ENCODE data around the gene STYXL1. TPM values are rescaled to one million over a fixed set of nuclear protein-coding genes. Genes with fewer than 3 reads are reported as not detected.
A peak's percentile ranks its signal among the peaks of the same experiment; 100 is the strongest.

STYXL1 gene
- total and polyA plus RNA-seq, 4 donors, result 16.4 to 27.5 (median 17.1) TPM

DNA sequence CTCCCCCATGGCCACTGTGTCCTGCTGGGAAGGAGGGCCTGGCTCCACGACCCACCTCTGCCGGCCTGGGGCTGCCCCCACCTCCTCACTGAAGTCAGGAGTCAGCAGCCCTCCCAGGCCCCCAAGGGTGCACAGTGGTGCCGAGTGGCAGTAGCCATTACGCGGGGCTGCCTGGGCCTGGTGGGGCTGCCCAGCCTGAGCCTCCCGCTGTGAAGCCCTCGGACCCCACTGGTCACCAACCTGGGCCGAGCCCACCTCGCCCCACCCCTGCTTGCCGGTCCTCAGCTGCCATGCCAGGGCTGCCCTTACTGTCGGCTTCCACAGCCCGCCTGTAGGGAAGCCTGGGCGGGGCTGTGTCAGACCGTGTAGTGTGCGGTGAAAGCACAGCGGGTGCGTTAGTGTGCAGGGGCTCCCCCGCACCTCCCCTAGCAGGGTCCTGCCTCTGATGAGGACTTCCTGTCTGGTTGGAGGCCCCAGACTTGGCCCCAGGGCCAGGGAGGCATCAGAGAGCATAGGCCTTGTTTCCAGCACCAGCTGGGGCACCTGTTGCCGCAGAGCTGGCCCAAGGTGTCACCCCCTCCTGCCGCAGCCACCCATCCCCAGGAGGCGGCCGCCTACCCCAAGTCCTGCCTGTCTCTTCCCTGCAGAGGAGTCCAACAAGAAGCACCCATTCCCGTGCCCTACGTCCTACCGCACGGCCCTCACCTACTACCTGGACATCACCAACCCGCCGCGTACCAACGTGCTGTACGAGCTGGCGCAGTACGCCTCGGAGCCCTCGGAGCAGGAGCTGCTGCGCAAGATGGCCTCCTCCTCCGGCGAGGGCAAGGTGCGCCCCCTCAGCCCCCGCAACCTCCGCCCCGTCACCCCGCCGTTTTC lies 63.4 kb downstream of the STYXL1 start:
- H3K4me3 ChIP-seq (ENCODE audit: low read depth in 1 of 3, low read length in 3 of 3), result no peak overlapping the region
- WGBS, result 94% methylated on average over 44 of the region's 44 CpGs
- H3K36me3 ChIP-seq (ENCODE audit: control insufficient read depth in 4 of 4, insufficient read depth in 3 of 4, low read depth in 1 of 4, low read length in 3 of 4), result peaks cover 39 to 76% (median 48%) of the 10 kb centered on the region in 4 donors
- no peaks in the 10 kb centered on the region for H3K27me3 ChIP-seq (ENCODE audit: control insufficient read depth in 4 of 4, insufficient read depth in 4 of 4, low read length in 3 of 4)
- peaks cover 6 to 40% (median 19%) of the 10 kb centered on the region in 4 donors for H3K4me1 ChIP-seq (ENCODE audit: control insufficient read depth in 4 of 4, insufficient read depth in 4 of 4, low read length in 3 of 4)
- peak overlapping the region in 1 of 2 donors; percentile 7 for H3K27ac ChIP-seq (ENCODE audit: low read depth in 1 of 2, low read length in 2 of 2)
- no peak for DNase-seq (ENCODE audit: low spot score)
- H3K9me3 ChIP-seq (ENCODE audit: control insufficient read depth in 4 of 4, low read length in 3 of 4), result no peaks in the 10 kb centered on the region
- H3K9ac ChIP-seq (ENCODE audit: low read depth in 1 of 2, low read length in 2 of 2), result no peak overlapping the region
- TF ChIP-seq GABPA (IDR thresholded peaks at IDR 0.05 in 1 of 2, conservative IDR thresholded peaks at IDR 0.05 in 1 of 2) (no peak), FOXA1 (IDR thresholded peaks at IDR 0.05) (no peak), HNF4A (conservative IDR thresholded peaks at IDR 0.05) (no peak), SP1 (IDR thresholded peaks at IDR 0.05) (no peak), YY1 (IDR thresholded peaks at IDR 0.05) (no peak), NR2F2 (IDR thresholded peaks at IDR 0.05) (no peak), EGR1 (IDR thresholded peaks at IDR 0.05; ENCODE audit: low read depth in 2 of 2) (no peak), TAF1 (conservative IDR thresholded peaks at IDR 0.05) (no peak), RXRA (IDR thresholded peaks at IDR 0.05) (no peak), RAD21 (IDR thresholded peaks at IDR 0.05) (no peak), FOXA2 (IDR thresholded peaks at IDR 0.05) (no peak), JUND (IDR thresholded peaks at IDR 0.05) (no peak)
- TF ChIP-seq, protein P1, sequence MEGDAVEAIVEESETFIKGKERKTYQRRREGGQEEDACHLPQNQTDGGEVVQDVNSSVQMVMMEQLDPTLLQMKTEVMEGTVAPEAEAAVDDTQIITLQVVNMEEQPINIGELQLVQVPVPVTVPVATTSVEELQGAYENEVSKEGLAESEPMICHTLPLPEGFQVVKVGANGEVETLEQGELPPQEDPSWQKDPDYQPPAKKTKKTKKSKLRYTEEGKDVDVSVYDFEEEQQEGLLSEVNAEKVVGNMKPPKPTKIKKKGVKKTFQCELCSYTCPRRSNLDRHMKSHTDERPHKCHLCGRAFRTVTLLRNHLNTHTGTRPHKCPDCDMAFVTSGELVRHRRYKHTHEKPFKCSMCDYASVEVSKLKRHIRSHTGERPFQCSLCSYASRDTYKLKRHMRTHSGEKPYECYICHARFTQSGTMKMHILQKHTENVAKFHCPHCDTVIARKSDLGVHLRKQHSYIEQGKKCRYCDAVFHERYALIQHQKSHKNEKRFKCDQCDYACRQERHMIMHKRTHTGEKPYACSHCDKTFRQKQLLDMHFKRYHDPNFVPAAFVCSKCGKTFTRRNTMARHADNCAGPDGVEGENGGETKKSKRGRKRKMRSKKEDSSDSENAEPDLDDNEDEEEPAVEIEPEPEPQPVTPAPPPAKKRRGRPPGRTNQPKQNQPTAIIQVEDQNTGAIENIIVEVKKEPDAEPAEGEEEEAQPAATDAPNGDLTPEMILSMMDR (IDR thresholded peaks at IDR 0.05; ENCODE audit: low read depth, low read length, missing input control), result no peak
- TF ChIP-seq, protein P2, sequence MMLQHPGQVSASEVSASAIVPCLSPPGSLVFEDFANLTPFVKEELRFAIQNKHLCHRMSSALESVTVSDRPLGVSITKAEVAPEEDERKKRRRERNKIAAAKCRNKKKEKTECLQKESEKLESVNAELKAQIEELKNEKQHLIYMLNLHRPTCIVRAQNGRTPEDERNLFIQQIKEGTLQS (IDR thresholded peaks at IDR 0.05), result no peak
- TF ChIP-seq, protein P3, sequence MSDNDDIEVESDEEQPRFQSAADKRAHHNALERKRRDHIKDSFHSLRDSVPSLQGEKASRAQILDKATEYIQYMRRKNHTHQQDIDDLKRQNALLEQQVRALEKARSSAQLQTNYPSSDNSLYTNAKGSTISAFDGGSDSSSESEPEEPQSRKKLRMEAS (IDR thresholded peaks at IDR 0.05), result no peak
- TF ChIP-seq, protein P4, sequence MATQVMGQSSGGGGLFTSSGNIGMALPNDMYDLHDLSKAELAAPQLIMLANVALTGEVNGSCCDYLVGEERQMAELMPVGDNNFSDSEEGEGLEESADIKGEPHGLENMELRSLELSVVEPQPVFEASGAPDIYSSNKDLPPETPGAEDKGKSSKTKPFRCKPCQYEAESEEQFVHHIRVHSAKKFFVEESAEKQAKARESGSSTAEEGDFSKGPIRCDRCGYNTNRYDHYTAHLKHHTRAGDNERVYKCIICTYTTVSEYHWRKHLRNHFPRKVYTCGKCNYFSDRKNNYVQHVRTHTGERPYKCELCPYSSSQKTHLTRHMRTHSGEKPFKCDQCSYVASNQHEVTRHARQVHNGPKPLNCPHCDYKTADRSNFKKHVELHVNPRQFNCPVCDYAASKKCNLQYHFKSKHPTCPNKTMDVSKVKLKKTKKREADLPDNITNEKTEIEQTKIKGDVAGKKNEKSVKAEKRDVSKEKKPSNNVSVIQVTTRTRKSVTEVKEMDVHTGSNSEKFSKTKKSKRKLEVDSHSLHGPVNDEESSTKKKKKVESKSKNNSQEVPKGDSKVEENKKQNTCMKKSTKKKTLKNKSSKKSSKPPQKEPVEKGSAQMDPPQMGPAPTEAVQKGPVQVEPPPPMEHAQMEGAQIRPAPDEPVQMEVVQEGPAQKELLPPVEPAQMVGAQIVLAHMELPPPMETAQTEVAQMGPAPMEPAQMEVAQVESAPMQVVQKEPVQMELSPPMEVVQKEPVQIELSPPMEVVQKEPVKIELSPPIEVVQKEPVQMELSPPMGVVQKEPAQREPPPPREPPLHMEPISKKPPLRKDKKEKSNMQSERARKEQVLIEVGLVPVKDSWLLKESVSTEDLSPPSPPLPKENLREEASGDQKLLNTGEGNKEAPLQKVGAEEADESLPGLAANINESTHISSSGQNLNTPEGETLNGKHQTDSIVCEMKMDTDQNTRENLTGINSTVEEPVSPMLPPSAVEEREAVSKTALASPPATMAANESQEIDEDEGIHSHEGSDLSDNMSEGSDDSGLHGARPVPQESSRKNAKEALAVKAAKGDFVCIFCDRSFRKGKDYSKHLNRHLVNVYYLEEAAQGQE (IDR thresholded peaks at IDR 0.05), result no peak
- TF ChIP-seq, protein P5, sequence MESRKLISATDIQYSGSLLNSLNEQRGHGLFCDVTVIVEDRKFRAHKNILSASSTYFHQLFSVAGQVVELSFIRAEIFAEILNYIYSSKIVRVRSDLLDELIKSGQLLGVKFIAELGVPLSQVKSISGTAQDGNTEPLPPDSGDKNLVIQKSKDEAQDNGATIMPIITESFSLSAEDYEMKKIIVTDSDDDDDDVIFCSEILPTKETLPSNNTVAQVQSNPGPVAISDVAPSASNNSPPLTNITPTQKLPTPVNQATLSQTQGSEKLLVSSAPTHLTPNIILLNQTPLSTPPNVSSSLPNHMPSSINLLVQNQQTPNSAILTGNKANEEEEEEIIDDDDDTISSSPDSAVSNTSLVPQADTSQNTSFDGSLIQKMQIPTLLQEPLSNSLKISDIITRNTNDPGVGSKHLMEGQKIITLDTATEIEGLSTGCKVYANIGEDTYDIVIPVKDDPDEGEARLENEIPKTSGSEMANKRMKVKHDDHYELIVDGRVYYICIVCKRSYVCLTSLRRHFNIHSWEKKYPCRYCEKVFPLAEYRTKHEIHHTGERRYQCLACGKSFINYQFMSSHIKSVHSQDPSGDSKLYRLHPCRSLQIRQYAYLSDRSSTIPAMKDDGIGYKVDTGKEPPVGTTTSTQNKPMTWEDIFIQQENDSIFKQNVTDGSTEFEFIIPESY (IDR thresholded peaks at IDR 0.05), result no peak

Data from liver (tissue), 9 donors.